ENCODE results near the gene R3HDML.
"Not testable (repeated sequence)": the region's sequence is repeated elsewhere in the genome, so short reads cannot be mapped to it uniquely, and the experiment has no call there.

The R3HDML gene

GRCh38 chr20:44336725-44337380 lies at the start of gene R3HDML:
Gene R3HDML, plus strand, starts transcription at chr20:44337043. Its CDS starts 115 bp downstream, at chr20:44337158.
- no peak for DNase-seq (ENCODE audit: low read depth in 3 of 3)

GRCh38 chr20:44287272-44288097 lies 49.4 kb upstream of the R3HDML start:
- no peak for DNase-seq (ENCODE audit: low read depth in 3 of 3)

DNA sequence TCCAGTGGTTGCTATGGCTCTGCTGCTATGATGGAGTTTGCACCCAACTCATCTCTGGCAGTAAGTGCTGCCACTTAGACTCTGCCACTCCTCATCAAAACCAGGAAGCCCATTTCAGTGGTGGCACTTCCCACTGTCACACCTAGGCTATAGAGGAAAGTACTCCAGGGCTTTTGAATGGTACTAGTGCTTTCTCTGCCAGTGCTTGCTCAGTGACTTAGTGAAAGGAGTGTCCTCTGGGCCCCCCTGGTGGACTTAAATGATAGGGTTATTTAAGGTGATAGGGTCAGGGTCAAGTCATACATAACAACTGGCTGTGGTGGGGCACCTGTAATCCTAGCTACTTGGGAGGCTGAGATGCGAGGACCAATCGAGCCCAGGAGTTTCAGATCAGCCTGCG lies 48.6 kb upstream of the R3HDML start:
- DNase-seq (ENCODE audit: low read depth in 3 of 3), result no peak

- DNase-seq (ENCODE audit: low read depth in 3 of 3), result no peak
Observed at GRCh38 chr20:44291754-44292153, 45.1 kb upstream of the R3HDML start.

GRCh38 chr20:44296011-44296410 lies 40.8 kb upstream of the R3HDML start:
- no peak for DNase-seq (ENCODE audit: low read depth in 3 of 3)

DNA sequence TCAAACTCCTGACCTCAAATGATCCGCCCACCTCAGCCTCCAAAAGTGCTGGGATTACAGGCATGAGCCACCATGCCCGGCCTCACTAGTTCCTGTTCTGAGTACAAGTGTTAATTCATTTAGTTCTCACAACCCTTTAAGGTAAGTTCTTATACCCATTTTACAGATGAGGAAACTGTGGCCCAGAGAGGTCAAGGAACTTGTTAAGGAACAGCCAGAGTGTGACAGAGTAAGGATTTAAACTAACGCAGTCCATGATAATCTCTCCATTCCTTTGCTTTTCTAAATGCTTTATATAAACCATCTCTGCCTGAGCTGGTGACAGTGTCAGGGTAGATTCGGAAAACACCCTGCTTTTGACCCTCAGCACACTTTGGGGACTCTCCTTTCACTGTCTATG lies 39.1 kb upstream of the R3HDML start:
- DNase-seq (ENCODE audit: low read depth in 3 of 3), result no peak

DNA sequence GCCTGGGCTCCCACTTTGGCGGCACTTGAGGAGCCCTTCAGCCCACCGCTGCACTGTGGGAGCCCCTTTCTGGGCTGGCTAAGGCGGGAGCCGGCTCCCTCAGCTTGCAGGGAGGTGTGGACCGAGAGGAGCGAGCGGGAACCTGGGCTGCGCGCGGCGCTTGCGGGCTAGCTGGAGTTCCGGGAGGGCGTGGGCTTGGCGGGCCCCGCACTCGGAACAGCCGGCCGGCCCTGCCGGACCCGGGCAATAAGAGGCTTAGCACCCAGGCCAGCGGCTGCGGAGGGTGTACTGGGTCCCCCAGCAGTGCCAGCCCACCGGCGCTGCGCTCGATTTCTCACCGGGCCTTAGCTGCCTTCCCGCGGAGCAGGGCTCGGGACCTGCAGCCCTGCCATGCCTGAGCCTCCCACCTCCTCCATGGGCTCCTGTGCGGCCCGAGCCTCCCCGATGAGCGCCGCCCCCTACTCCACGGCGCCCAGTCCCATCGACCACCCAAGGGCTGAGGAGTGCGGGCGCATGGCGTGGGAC lies 37.8 kb upstream of the R3HDML start:
- not testable (repeated sequence) for DNase-seq (ENCODE audit: low read depth in 3 of 3)

DNA sequence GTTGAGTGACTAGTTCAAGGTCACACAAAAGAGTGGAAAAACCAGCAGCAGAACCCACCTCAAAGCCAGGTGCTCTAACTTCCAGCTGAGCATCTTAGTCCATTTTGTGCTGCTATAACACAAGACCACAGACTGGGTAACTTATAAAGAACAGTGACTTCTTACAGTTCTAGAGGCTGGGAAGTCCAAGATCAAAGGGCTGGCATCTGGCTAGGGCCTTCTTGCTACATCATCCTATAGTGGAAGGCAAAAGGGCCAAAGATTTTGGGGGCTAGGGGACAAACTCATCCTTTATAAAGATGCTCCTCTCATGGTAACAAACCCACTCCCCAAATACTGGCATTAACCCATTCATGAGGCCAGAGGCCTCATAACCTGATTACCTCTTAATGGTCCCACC lies 35.6 kb upstream of the R3HDML start:
- DNase-seq (ENCODE audit: low read depth in 3 of 3), result no peak

GRCh38 chr20:44302026-44302669 lies 34.7 kb upstream of the R3HDML start:
- DNase-seq (ENCODE audit: low read depth in 3 of 3), result no peak

- no peak for DNase-seq (ENCODE audit: low read depth in 3 of 3)
Observed at GRCh38 chr20:44302736-44303135, 34.1 kb upstream of the R3HDML start.

DNA sequence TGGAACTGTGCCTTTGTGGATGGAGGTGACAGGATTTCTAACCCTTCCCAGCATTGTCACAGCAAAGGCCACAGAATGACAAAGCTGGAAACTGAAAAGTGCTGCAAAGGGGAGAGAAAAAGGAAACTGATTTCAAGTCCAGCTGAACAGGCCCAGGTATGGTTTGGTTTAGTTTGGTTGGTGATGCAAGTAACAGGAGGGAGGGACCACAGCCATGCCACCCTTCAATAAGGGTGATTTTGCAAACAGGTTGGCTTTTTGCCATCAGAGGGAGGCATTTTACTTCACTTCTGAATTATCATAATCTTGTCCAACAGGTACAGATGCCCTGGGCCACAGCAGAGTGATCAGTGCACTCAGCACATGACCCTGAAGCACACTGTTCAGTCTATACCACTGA lies 32.5 kb upstream of the R3HDML start:
- DNase-seq (ENCODE audit: low read depth in 3 of 3), result no peak

DNA sequence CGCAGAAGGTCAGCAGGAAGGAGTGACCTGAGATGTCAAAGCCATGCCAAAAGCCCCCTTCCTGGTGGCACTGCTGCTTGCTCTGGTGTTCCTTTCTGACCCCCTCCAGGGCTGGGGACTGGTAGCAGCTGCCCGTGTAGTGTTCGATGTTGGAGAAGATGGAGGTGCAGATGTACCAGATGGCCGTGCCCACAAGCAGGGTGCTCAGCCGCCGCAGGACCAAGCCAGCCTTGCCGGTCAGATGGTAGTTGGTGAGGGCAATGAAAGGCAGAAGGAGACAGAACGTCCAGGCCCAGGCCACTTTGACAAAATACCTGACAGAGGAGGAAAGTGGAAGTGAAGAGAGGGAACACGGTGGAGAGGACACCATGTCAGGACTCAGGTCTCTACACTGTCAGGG lies 29.9 kb upstream of the R3HDML start:
- no peak for DNase-seq (ENCODE audit: low read depth in 3 of 3)

DNA sequence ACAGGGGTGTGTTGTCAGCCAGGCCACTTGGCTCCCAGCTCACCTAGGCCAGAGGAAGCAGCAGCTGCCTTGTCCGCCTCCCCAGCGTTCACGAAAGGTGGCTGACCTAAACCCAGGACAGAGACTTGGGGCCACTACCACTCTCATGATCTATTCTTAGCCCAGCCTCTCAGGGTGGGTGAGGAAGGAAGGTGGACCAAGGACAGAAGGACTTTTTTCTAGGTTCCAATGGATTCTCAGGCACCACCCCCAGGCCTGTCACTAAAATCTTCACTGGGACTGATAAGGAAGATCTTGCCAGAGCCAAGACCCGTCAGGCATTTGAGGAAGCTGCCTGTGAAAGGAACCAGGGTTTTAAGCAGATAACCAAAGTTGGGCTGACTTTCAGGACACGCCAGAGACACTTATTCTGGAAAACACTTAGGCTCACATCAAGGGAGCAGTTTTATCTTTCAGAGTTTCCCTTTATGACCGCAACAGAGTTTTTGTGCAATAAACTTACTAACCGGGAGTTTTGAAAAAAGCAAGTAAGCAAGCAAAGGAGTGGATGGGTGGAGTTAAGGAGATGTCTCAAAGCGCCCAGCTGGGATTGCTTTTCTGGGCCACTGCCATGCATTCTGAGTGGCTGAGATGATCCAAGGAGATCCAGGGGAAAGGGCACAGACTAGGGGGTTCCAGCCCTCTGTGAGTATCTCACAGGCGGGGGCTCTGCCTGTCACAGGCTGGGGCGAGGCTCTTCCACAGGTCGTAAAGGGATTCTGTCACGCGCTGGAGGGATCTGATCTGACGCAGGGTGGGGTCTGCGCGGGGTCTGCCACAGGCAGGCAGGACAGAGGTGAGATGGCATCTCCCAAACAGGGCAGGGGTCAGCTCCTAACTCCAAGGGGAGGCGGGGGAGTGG lies 26.8 kb upstream of the R3HDML start:
- no peak for DNase-seq (ENCODE audit: low read depth in 3 of 3)

DNA sequence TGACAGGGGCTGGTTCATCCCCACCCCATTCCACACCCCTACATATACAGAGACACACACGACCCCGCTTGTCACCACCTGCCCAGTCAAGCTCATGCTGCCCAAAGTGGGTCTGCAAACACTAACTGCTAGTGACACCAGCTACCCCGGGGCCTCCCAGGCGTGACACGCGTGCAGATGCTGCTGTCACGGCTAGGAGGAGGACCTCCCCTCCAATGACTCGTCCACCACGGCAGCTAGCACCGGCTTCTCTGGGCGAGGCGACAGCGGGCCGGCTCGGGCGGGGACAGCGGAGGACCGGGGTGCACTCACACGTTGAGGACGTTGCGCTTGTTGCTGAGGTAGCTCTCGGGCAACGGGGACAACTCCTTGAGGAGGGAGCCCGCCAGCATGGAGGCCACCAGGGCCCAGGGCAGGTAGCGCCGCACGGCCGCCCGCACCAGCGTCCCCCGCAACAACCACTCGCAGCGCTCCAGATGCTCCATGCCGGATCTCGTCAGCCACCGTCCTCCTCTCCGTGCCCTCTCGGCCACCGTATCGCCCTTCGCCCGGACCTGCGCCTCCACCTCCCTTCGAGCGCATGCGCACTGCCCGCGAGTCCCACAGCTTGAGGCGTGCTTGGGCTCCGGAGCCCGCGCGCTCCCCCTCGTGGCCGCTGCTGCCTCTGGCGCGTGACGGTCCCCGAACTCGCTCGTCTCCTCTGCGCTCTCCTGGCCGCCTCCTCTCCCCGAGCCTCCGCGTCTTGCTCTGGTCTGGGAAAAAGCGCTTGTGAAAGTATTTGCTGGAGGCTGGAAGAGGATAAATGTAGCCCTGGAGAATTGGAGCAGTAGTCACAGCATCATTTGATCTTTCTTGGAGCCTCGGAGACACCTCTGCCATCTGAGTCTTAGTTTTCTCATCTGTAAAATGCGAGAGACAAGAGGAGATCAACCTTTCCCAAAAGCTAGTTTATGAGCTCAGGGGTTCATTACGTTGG lies 25.9 kb upstream of the R3HDML start, which contains the start of gene FITM2:
Gene FITM2 (minus strand): TSS at position 539 of the 976 bp plus-strand sequence. CDS start 54 bp downstream, at position 485.
- peak; percentile 95 to 96 (median 96) for DNase-seq (ENCODE audit: low read depth in 3 of 3)

DNA sequence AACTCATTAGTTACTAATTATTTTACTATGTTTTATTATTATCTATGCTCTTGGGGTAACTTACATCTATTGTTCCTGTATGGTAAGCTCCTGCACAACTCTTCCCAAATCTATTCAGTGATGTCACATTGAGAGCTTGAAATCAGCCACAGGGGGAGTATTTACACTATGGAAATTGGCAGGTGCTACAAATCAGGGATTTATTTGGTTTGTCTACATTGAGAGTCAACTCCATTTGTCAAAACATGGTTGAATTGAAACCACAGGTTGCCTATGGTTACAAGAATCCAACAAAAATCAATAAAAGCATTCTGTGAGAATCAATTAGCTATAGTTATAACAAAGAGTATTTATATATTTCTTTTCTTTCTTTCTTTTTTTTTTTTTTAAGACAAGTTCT lies 22.0 kb upstream of the R3HDML start:
- no peak for DNase-seq (ENCODE audit: low read depth in 3 of 3)

- DNase-seq (ENCODE audit: low read depth in 3 of 3), result no peak
Observed at GRCh38 chr20:44319839-44320422, 16.9 kb upstream of the R3HDML start.

GRCh38 chr20:44324343-44324742 lies 12.5 kb upstream of the R3HDML start:
- no peak for DNase-seq (ENCODE audit: low read depth in 3 of 3)

DNA sequence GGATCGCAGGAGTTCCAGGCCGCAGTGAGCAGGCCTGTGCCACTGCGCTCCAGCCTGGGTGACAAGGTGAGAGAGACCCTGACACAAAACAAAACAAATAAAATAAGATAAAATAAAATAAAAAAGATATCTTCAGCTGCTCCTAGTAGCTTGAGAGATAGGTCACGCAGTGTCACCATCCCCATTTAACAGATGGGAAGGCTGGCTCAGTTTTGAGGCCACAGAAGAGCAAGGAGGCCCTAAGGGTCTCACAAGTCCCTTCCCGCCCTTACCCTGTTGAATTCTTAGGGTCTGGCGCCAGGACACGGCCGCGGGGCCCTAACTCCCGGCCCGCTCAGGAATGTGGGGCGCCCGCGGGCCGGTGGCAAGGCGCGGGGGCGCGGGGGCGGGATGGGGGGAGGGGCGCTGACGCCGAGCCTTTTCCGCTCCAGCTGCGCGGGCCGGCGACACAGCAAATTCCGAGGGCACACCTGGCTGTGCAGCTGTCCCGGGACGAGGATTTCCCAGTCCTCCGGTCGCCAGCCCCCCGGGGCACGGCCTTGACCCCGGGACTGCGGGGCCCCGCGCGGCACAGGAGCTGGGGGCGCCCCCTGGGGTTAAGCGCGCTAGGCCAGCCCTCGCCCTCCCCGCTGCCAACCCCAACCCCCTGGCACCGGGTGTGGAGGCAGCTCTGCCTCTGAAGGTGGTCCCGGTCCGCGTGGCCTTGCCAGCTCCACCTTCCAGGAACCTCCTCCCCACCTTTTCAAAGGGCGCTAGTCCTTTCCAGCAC lies 10.3 kb upstream of the R3HDML start:
- peak in 1 of 3 experiments; percentile 18 for DNase-seq (ENCODE audit: low read depth in 3 of 3)

- DNase-seq (ENCODE audit: low read depth in 3 of 3), result not testable (repeated sequence)
Observed at GRCh38 chr20:44327748-44328147, 9.1 kb upstream of the R3HDML start.

All from stimulated activated CD4-positive, alpha-beta T cell treated with anti-CD3 and anti-CD28 coated beads, TNF-alpha, amount 100 ng/mL, for 4 hours (primary cell).